Thoracic aorta (tissue), 2 donors: ENCODE data around the gene COL20A1. TPM values are rescaled to one million over a fixed set of nuclear protein-coding genes. Genes with fewer than 3 reads are reported as not detected.

Experiments used
- ATAC-seq: fragments of 150-250 bp; one replicate; pipeline ENCODE4 v1.8.0; 2017; ENCODE audit warnings: low read depth; ENCODE audit not compliant: insufficient number of reproducible peaks, low FRiP score
- DNase-seq: peaks from one replicate; pipeline ENCODE4 v3.0.0-alpha.2; 2020; ENCODE audit warnings: low spot score
- H3K27ac ChIP-seq, 2 donors: fragments of 200-600 bp; sonication (generic); 1 replicate in 1 of 2; 2 replicates in 1 of 2; pipeline ENCODE4 v1.5.1; 2016; ENCODE audit warnings: mild to moderate bottlenecking in 2 of 2, moderate library complexity in 2 of 2
- H3K27me3 ChIP-seq: fragments of 200-600 bp; sonication (generic); replicated peaks from 2 replicates; pipeline ENCODE4 v1.6.0; 2016; ENCODE audit warnings: mild to moderate bottlenecking; ENCODE audit not compliant: insufficient read depth
- H3K36me3 ChIP-seq: fragments of 200-600 bp; sonication (generic); one replicate; pipeline ENCODE4 v1.5.1; 2016
- H3K4me1 ChIP-seq, 2 donors: fragments of 200-600 bp; sonication (generic); 1 replicate in 1 of 2; 2 replicates in 1 of 2; pipeline versions ENCODE4 v1.5.1 to v1.6.0; 2016; ENCODE audit warnings: low read depth in 2 of 2, mild to moderate bottlenecking in 1 of 2; ENCODE audit not compliant: control insufficient read depth in 1 of 2
- H3K4me3 ChIP-seq: fragments of 200-600 bp; sonication (generic); 2 replicates; pipeline ENCODE4 v1.5.1; 2016; ENCODE audit warnings: mild to moderate bottlenecking
- H3K9me3 ChIP-seq: fragments of 200-600 bp; sonication (generic); 2 replicates; pipeline ENCODE4 v1.5.1; 2016
- total RNA-seq, 2 donors: library from RNA; depleted of rRNA; stranded (reverse); fragments of >200 nt; gene quantifications; one replicate each; pipeline versions ENCODE4 v1.1.0 to v1.2.3, GENCODE V29; 2016
- TF ChIP-seq, protein P1 (sequence below): fragments of 200-600 bp; sonication (generic); IDR thresholded peaks from one replicate; pipeline ENCODE4 v1.5.1; 2019; ENCODE audit warnings: antibody characterized with exemption

COL20A1 gene
- total RNA-seq, 2 donors from 2014 or later = not detected

DNA sequence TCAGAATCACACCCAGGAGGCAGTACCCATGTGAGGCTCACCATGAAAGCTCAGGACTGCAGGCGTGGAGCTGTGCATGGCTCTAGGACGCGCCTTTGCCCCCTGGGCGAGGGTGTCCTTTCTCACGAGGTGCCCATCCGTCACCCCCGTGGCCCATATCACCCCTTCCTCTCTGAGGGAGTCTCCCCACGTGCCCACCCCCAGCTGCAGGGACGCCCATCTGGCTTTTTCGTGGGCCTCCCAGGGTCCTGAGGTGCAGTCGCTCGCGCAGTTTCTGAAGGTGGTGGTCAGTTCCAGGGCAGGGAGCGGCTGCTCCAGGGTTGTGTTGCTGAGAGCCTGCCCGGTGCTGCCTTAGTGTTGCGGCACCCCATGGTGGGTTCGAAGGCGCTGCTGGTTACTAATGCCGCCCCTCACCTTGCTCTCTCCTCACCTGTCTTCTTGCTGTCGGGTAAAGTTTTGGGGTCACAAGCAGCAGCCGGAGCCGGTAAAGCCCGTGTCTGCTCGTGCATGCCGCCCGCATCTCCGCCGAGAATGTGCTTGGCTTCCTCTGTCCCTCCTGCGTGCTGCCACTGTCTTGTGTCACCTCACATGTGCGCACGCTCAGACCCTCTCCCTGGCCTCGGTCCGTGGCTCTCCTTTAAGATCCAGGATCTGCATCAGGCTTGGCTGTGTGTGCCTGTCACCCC lies 9.4 kb upstream of the COL20A1 start:
- no peak for ATAC-seq
- no peak for DNase-seq
- no peak overlapping the region for H3K4me3 ChIP-seq
- no peaks in the 10 kb centered on the region for H3K27me3 ChIP-seq
- no peaks in the 10 kb centered on the region for H3K4me1 ChIP-seq
- TF ChIP-seq, protein P1, sequence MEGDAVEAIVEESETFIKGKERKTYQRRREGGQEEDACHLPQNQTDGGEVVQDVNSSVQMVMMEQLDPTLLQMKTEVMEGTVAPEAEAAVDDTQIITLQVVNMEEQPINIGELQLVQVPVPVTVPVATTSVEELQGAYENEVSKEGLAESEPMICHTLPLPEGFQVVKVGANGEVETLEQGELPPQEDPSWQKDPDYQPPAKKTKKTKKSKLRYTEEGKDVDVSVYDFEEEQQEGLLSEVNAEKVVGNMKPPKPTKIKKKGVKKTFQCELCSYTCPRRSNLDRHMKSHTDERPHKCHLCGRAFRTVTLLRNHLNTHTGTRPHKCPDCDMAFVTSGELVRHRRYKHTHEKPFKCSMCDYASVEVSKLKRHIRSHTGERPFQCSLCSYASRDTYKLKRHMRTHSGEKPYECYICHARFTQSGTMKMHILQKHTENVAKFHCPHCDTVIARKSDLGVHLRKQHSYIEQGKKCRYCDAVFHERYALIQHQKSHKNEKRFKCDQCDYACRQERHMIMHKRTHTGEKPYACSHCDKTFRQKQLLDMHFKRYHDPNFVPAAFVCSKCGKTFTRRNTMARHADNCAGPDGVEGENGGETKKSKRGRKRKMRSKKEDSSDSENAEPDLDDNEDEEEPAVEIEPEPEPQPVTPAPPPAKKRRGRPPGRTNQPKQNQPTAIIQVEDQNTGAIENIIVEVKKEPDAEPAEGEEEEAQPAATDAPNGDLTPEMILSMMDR = no peak
- H3K27ac ChIP-seq = no peak overlapping the region
- H3K9me3 ChIP-seq = no peaks in the 10 kb centered on the region
- peaks cover 70% of the 10 kb centered on the region for H3K36me3 ChIP-seq

- no peaks in the 10 kb centered on the region for H3K4me1 ChIP-seq
- no peak overlapping the region for H3K27ac ChIP-seq
- ATAC-seq = no peak
- no peak overlapping the region for H3K4me3 ChIP-seq
- TF ChIP-seq, protein P1 = no peak
- H3K9me3 ChIP-seq = no peaks in the 10 kb centered on the region
- no peaks in the 10 kb centered on the region for H3K27me3 ChIP-seq
- peaks cover 70% of the 10 kb centered on the region for H3K36me3 ChIP-seq
- DNase-seq = no peak
Observed at GRCh38 chr20:63284083-63284440, 8.9 kb upstream of the COL20A1 start.

- no peaks in the 10 kb centered on the region for H3K4me1 ChIP-seq
- no peak overlapping the region for H3K4me3 ChIP-seq
- no peaks in the 10 kb centered on the region for H3K9me3 ChIP-seq
- no peaks in the 10 kb centered on the region for H3K27me3 ChIP-seq
- no peak for ATAC-seq
- peaks cover 66% of the 10 kb centered on the region for H3K36me3 ChIP-seq
- TF ChIP-seq, protein P1 = no peak
- H3K27ac ChIP-seq = no peak overlapping the region
- no peak for DNase-seq
Observed at GRCh38 chr20:63284544-63284949, 8.4 kb upstream of the COL20A1 start.

DNA sequence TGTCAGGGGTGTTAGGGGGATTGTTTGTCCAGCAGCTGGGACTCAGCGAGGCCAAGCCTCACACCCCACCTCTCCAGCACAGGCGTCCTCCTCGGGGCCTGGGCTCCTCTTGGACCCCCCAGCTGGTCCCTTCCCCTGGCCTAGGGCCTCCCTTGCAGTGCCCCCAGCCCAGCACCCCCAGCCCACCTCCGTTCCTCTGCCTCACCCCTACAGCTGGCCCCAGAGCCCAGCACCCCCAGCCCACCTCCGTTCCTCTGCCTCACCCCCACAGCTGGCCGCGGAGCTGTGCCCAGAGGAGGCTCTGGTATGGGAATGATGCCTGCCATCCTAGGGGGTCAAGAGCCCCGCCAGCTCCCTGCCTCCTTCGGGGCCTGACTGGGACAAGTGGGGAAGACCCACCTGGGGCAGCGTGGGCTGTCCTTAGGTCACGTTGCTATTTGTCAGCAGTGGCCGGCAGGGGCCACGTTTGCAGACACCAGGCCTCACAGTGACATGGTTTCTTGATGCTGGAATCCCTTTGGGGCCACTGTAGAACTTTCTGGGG lies 7.9 kb upstream of the COL20A1 start:
- TF ChIP-seq, protein P1 = no peak
- Histone ChIP-seq H3K36me3 (peaks cover 61% of the 10 kb centered on the region), H3K27ac (no peak overlapping the region), H3K4me1 (no peaks in the 10 kb centered on the region), H3K4me3 (no peak overlapping the region), H3K27me3 (no peaks in the 10 kb centered on the region), H3K9me3 (no peaks in the 10 kb centered on the region)
- ATAC-seq = no peak
- no peak for DNase-seq

DNA sequence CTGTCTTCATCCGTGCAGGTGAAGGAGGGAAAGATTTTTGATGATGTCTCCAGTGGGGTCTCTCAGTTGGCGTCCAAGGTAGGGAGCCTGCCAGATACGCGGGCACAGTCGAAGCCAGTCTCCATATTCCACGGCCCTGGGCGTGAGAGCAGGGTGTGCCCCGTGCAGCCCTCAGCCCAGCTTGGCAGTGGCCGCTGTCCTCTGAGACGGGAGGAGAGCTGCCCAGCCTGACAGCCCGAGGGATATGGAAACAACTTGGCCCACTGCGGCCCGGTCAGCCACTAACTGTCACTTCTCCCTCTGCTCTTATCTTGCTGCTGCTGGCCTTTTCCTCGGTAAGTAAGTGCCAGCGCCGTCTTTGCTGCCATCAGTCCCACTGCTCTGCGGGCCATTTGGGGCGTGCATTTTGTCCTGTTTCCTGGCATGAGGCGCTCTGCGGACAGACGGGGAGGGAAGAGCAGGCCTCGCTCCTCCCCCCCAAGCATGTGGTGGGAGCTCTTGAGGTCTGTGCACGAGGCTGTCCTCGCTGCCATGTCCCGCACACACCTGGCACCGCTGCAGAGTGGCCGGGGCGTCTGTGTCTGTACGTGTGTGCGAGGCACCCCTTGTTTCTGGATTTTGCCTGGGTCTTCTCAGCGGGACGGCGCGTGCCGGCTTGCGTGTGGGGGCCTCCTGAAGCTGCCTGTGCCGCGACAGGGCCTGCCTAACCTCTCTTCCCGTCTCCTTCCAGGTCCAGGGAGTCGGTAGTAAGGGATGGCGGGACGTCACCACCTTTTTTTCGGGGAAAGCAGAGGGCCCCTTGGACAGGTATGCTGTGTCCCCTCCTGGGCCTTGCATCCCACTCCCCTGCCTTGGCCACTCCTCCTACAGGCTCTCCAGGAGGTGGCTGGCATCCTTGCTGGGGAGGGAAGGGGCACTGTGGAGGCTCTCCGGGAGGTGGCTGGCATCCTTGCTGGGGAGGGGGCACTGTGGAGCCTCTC lies 7.1 kb upstream of the COL20A1 start:
- no peak overlapping the region for H3K27ac ChIP-seq
- ATAC-seq (no peak), DNase-seq (no peak)
- H3K4me1 ChIP-seq = no peaks in the 10 kb centered on the region
- H3K27me3 ChIP-seq = no peaks in the 10 kb centered on the region
- no peak overlapping the region for H3K4me3 ChIP-seq
- no peaks in the 10 kb centered on the region for H3K9me3 ChIP-seq
- TF ChIP-seq, protein P1 = no peak
- H3K36me3 ChIP-seq = peaks cover 52% of the 10 kb centered on the region
